Right lobe of liver (tissue), 4 donors: ENCODE measurements around the gene IQCH.

Source experiments
- CTCF ChIP-seq, 4 donors: fragments of 200-600 bp in 3 of 4; fragments of 450-650 bp in 1 of 4; IDR thresholded peaks; one replicate each; pipeline versions ENCODE4 v1.5.1 to v1.8.0; 2016 to 2022; ENCODE audit warnings: antibody characterized with exemption in 4 of 4, mild to moderate bottlenecking in 2 of 4
- POLR2A ChIP-seq: fragments of 450-650 bp; IDR thresholded peaks from one replicate; pipeline ENCODE4 v1.6.1; 2017; ENCODE audit warnings: antibody characterized with exemption, mild to moderate bottlenecking
- donor health status: DM: no; HTN: no; CAD: no.
- donor health status: DM: no; HTN: no; CAD: no.
- donor health status: DM: no; HTN: yes; CAD: no.

- TF ChIP-seq POLR2A (no peak), CTCF (IDR thresholded peaks at IDR 0.05) (no peak)
Observed at GRCh38 chr15:67515557-67515956, 261.0 kb downstream of the IQCH start.
